OCI-LY7 (cell line): ENCODE data around the gene RNF41.

Experiments
- CTCF ChIP-seq: fragments of 200-600 bp; sonication (generic); conservative IDR thresholded peaks from 2 replicates; pipeline ENCODE4 v1.5.1; 2014; ENCODE audit warnings: mild to moderate bottlenecking, antibody characterized with exemption, low read length, moderate library complexity, mixed read lengths
- EZH2phosphoT487 ChIP-seq: fragments of 200-600 bp; sonication (generic); IDR thresholded peaks from 2 replicates; pipeline ENCODE4 v1.6.1; 2018; ENCODE audit warnings: low read depth, borderline replicate concordance, mild to moderate bottlenecking, mixed run types, antibody characterized with exemption, low read length, moderate library complexity, mixed read lengths

- TF ChIP-seq CTCF (0 out of 2 replicates have a peak, but pooled peaks have one; percentile 20), EZH2phosphoT487 (no peak)
These were observed 31.6 kb downstream of the RNF41 start for GRCh38 chr12:56189918-56190694.
